Gastrocnemius medialis (tissue), 4 donors: ENCODE data around the gene COL2A1. TPM values are rescaled to one million over a fixed set of nuclear protein-coding genes. Genes with fewer than 3 reads are reported as not detected.

ENCODE experiments used
- ATAC-seq, 2 donors: fragments of 150-250 bp; one replicate each; pipeline ENCODE4 v1.9.1; 2016
- DNase-seq, 2 donors: peaks; one replicate each; pipeline ENCODE4 v3.0.0-alpha.2; 2019
- H3K27ac ChIP-seq, 4 donors: fragments of 200-600 bp; sonication (generic); 1 replicate in 1 of 4; 2 replicates in 3 of 4; pipeline ENCODE4 v1.5.1; 2016 to 2018; ENCODE audit warnings: mild to moderate bottlenecking in 2 of 4, moderate library complexity in 1 of 4
- H3K27me3 ChIP-seq, 3 donors: fragments of 200-600 bp; sonication (generic) in 2 of 3; 1 replicate in 1 of 3; 2 replicates in 2 of 3; pipeline versions ENCODE4 v1.5.1 to v1.6.0; 2016 to 2019; ENCODE audit warnings: mild to moderate bottlenecking in 1 of 3, moderate library complexity in 1 of 3
- H3K36me3 ChIP-seq, 2 donors: fragments of 200-600 bp; sonication (generic) in 1 of 2; one replicate each; pipeline ENCODE4 v1.5.1; 2017 to 2018
- H3K4me1 ChIP-seq, 2 donors: fragments of 200-600 bp; sonication (generic) in 1 of 2; one replicate each; pipeline ENCODE4 v1.5.1; 2016 to 2017; ENCODE audit warnings: mild to moderate bottlenecking in 2 of 2
- H3K4me3 ChIP-seq, 4 donors: fragments of 200-600 bp; sonication (generic) in 3 of 4; 1 replicate in 1 of 4; 2 replicates in 3 of 4; pipeline ENCODE4 v1.5.1; 2016 to 2019; ENCODE audit warnings: mild to moderate bottlenecking in 2 of 4
- H3K9me3 ChIP-seq, 3 donors: fragments of 200-600 bp; sonication (generic) in 2 of 3; 1 replicate in 1 of 3; 2 replicates in 2 of 3; pipeline ENCODE4 v1.5.1; 2016 to 2019
- POLR2A ChIP-seq, 2 donors: fragments of 450-650 bp; IDR thresholded peaks; one replicate each; pipeline ENCODE4 v1.6.1; 2017; ENCODE audit warnings: antibody characterized with exemption in 2 of 2, mild to moderate bottlenecking in 2 of 2, moderate library complexity in 2 of 2
- in situ Hi-C, 4 donors: fragments of 200-750 bp; cut with MboI; loops; one replicate each; pipeline versions ENCODE4 v1.15.0 to v1.8.0; 2017; ENCODE audit warnings: low sequenced_read_pairs in 4 of 4
- intact Hi-C: fragments of 100-400 bp; cut with DNase I; formaldehyde crosslinking; loops from one replicate; pipeline ENCODE4 v1.15.1; 2023; ENCODE audit warnings: low total_unique reads
- total RNA-seq, 4 donors: library from RNA; depleted of rRNA; stranded (reverse); fragments of >200 nt; gene quantifications; one replicate each; pipeline versions ENCODE4 v1.1.0 to v1.2.3, GENCODE V29; 2016
- TF ChIP-seq, protein P1 (sequence below), 5 experiments: fragments of 450-650 bp in 3 of 5; fragments of 200-600 bp in 2 of 5; sonication (generic) in 2 of 5; IDR thresholded peaks in 4 of 5; conservative IDR thresholded peaks in 1 of 5; 1 replicate in 4 of 5; 2 replicates in 1 of 5; pipeline ENCODE4 v1.5.1; 2016 to 2019; ENCODE audit warnings: antibody characterized with exemption in 5 of 5, mild to moderate bottlenecking in 3 of 5, moderate library complexity in 3 of 5

COL2A1 gene
- total RNA-seq, 4 donors from 2014 or later, result not detected

DNA sequence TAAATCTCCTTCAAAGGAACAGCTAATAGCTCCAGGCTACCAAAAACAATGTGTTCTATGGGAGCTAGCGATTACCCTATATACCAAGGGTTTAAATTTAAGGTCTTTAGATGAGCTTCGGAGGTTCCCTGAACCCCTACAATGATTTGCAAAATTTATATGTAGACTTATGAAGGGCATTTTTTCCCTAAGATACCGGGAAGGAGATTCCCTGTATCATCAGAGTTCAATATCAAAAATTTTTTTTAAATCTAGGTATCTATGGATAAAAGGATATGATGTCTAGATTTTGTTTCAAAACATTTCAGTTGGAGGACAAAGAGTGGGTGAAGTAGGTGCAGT lies 17.9 kb upstream of the COL2A1 start:
- intact Hi-C loops, result no loop called here
- in situ Hi-C loops, result no loop called here
- ATAC-seq, result no peak

DNA sequence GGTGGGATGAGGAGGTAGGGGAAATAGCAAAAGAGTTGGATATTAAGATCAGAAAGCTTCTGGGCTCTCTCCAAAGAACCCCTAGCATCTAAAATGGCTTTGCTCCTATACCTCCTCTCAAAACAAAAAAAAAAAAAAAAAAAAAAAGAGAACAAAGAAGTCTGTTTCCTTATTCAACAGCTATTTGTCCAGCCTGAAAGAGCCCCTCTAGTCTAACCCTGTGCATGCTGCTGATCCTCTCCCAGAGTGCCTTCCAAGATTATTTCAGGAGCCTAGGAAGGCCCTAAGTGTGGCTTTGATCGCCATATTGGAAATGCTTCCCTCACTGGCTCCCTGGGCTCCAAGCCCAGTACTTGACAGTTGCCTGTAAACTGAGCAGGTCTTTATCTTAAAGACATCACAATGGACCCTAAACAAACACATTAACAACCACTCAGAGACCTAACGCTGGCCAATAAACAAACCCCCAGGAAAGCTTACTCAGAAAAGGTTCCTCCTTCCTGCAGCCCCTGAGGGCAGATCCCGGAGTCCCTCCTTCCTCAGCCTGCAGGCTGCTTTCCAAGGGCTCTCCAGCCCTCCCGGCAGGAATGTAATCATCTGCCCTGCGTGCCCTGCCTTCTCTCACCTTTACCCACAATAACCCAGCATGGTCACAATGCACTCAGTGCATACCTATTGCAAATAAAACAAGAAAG lies 17.4 kb upstream of the COL2A1 start:
- no peak for ATAC-seq
- in situ Hi-C loops (no loop called here), intact Hi-C loops (no loop called here)
- H3K27ac ChIP-seq, result no peak overlapping the region
- no peaks in the 10 kb centered on the region for H3K36me3 ChIP-seq
- H3K4me3 ChIP-seq, result no peak overlapping the region
- H3K9me3 ChIP-seq, result no peaks in the 10 kb centered on the region
- no peaks in the 10 kb centered on the region for H3K27me3 ChIP-seq
- H3K4me1 ChIP-seq, result peaks cover 7 to 14% of the 10 kb centered on the region in 2 donors
- no peak for DNase-seq
- no peak for TF ChIP-seq POLR2A (IDR thresholded peaks at IDR 0.05)
- TF ChIP-seq, protein P1, sequence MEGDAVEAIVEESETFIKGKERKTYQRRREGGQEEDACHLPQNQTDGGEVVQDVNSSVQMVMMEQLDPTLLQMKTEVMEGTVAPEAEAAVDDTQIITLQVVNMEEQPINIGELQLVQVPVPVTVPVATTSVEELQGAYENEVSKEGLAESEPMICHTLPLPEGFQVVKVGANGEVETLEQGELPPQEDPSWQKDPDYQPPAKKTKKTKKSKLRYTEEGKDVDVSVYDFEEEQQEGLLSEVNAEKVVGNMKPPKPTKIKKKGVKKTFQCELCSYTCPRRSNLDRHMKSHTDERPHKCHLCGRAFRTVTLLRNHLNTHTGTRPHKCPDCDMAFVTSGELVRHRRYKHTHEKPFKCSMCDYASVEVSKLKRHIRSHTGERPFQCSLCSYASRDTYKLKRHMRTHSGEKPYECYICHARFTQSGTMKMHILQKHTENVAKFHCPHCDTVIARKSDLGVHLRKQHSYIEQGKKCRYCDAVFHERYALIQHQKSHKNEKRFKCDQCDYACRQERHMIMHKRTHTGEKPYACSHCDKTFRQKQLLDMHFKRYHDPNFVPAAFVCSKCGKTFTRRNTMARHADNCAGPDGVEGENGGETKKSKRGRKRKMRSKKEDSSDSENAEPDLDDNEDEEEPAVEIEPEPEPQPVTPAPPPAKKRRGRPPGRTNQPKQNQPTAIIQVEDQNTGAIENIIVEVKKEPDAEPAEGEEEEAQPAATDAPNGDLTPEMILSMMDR (IDR thresholded peaks at IDR 0.05 in 4 of 5, conservative IDR thresholded peaks at IDR 0.05 in 1 of 5), result no peak

More for the DNA sequence above, 17.9 kb upstream of the COL2A1 start:
- H3K27ac ChIP-seq, result no peak overlapping the region
- no peaks in the 10 kb centered on the region for H3K36me3 ChIP-seq
- H3K9me3 ChIP-seq, result no peaks in the 10 kb centered on the region
- DNase-seq, result no peak
- peaks cover 7 to 14% of the 10 kb centered on the region in 2 donors for H3K4me1 ChIP-seq
- no peaks in the 10 kb centered on the region for H3K27me3 ChIP-seq
- H3K4me3 ChIP-seq, result no peak overlapping the region
- TF ChIP-seq POLR2A (IDR thresholded peaks at IDR 0.05), result no peak
- TF ChIP-seq, protein P1 (IDR thresholded peaks at IDR 0.05 in 4 of 5, conservative IDR thresholded peaks at IDR 0.05 in 1 of 5), result no peak

- peaks cover 7 to 14% of the 10 kb centered on the region in 2 donors for H3K4me1 ChIP-seq
- no peak for ATAC-seq
- in situ Hi-C loops (no loop called here), intact Hi-C loops (no loop called here)
- no peak for DNase-seq
- H3K36me3 ChIP-seq, result no peaks in the 10 kb centered on the region
- no peak overlapping the region for H3K4me3 ChIP-seq
- no peaks in the 10 kb centered on the region for H3K27me3 ChIP-seq
- TF ChIP-seq, protein P1 (IDR thresholded peaks at IDR 0.05 in 4 of 5, conservative IDR thresholded peaks at IDR 0.05 in 1 of 5), result no peak
- no peak for TF ChIP-seq POLR2A (IDR thresholded peaks at IDR 0.05)
- H3K27ac ChIP-seq, result no peak overlapping the region
- H3K9me3 ChIP-seq, result no peaks in the 10 kb centered on the region
Measured at GRCh38 chr12:48019639-48020265, 15.5 kb upstream of the COL2A1 start.

DNA sequence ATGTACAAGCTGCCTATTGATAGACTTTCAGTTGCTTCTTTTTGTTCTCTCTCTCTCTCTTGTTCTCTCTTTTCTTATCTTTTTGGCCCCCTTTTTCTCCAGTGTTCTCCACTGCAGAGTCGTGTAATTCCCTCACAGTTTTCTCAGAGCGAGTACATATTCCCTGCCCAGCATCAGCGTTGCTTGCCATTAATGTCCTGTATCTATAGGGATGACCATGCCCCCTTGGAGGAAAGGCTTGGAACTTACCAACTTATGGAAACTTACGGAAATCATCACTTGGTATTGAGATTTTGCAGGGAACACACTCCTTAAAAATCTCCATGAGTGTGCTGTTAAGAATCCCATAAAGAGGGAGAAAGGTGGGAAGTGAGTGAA lies 14.3 kb upstream of the COL2A1 start:
- Histone ChIP-seq H3K27ac (no peak overlapping the region), H3K4me1 (peaks cover 6 to 7% of the 10 kb centered on the region in 2 donors), H3K9me3 (no peaks in the 10 kb centered on the region), H3K27me3 (no peaks in the 10 kb centered on the region), H3K4me3 (no peak overlapping the region), H3K36me3 (no peaks in the 10 kb centered on the region)
- DNase-seq, result no peak
- intact Hi-C loops, result no loop called here
- no peak for ATAC-seq
- in situ Hi-C loops, result no loop called here
- TF ChIP-seq POLR2A (IDR thresholded peaks at IDR 0.05), result no peak
- TF ChIP-seq, protein P1 (IDR thresholded peaks at IDR 0.05 in 4 of 5, conservative IDR thresholded peaks at IDR 0.05 in 1 of 5), result no peak
